Large intestine (tissue), 3 donors: Measurements from ENCODE around the gene CDK2AP2. TPM values are rescaled to one million over a fixed set of nuclear protein-coding genes. Genes with fewer than 3 reads are reported as not detected.

Source experiments
- DNase-seq, 2 donors: peaks; one replicate each; pipeline versions ENCODE4 v3.0.0 to v3.0.0-alpha.2; 2013
- H3K27ac ChIP-seq: one replicate; pipeline ENCODE4 v1.5.1; 2013; ENCODE audit warnings: low read length
- H3K27me3 ChIP-seq: 2 replicates; pipeline ENCODE4 v1.6.1; 2013; ENCODE audit warnings: low read length; ENCODE audit not compliant: control insufficient read depth, insufficient read depth
- H3K36me3 ChIP-seq: 2 replicates; pipeline ENCODE4 v1.6.1; 2013; ENCODE audit warnings: low read length; ENCODE audit not compliant: control insufficient read depth, insufficient read depth
- H3K4me1 ChIP-seq: one replicate; pipeline ENCODE4 v1.6.1; 2013; ENCODE audit warnings: low read length; ENCODE audit not compliant: control insufficient read depth, insufficient read depth
- H3K4me3 ChIP-seq: one replicate; pipeline ENCODE4 v1.5.1; 2013; ENCODE audit warnings: low read length
- H3K9me3 ChIP-seq: one replicate; pipeline ENCODE4 v1.6.1; 2013; ENCODE audit warnings: mild to moderate bottlenecking, low read depth, low read length, moderate library complexity; ENCODE audit not compliant: control insufficient read depth
- WGBS: methylation state at CpG from one replicate; pipeline ENCODE4 v1.1.5; 2013; ENCODE audit warnings: low lambda C conversion rate; ENCODE audit not compliant: insufficient coverage; 5-methylcytosine and 5-hydroxymethylcytosine counted together
- polyA plus RNA-seq: library from polyadenylated mRNA; unstranded; fragments of 120-200 nt; gene quantifications from one replicate; pipeline ENCODE4 v1.2.1, GENCODE V29; 2013

The CDK2AP2 gene
- polyA plus RNA-seq, 1 donor, result 105 TPM

- peak; percentile 53 to 82 for DNase-seq
- H3K27me3 ChIP-seq, result peaks cover 3% of the 10 kb centered on the region
- H3K36me3 ChIP-seq, result peaks cover 28% of the 10 kb centered on the region
- WGBS, result no CpG with 5 or more reads among the region's 58 CpGs
- peak within 1 kb of the TSS; percentile 94 for H3K27ac ChIP-seq
- peaks cover 48% of the 10 kb centered on the region for H3K4me1 ChIP-seq
- H3K4me3 ChIP-seq, result peak within 1 kb of the TSS; percentile 84
- no peaks in the 10 kb centered on the region for H3K9me3 ChIP-seq
These were observed 2.9 kb downstream of the CDK2AP2 start, which contains the start of gene PITPNM1 for GRCh38 chr11:67504950-67505581. PITPNM1 (minus strand) TSS chr11:67505363; CDS start chr11:67504180, 1,183 bp downstream.

- peaks cover 34% of the 10 kb centered on the region for H3K36me3 ChIP-seq
- peaks cover 40% of the 10 kb centered on the region for H3K4me1 ChIP-seq
- peak in 1 of 2 donors; percentile 51 for DNase-seq
- peaks cover 3% of the 10 kb centered on the region for H3K27me3 ChIP-seq
- peak overlapping the region; percentile 88 for H3K27ac ChIP-seq
- H3K4me3 ChIP-seq, result peak overlapping the region; percentile 84
- WGBS, result no CpG with 5 or more reads among the region's 101 CpGs
- no peaks in the 10 kb centered on the region for H3K9me3 ChIP-seq
These were observed 3.7 kb downstream of the CDK2AP2 start for GRCh38 chr11:67504005-67504949.

- Histone ChIP-seq H3K27me3 (peaks cover 3% of the 10 kb centered on the region), H3K4me1 (peaks cover 34% of the 10 kb centered on the region), H3K36me3 (peaks cover 43% of the 10 kb centered on the region), H3K27ac (no peak overlapping the region), H3K9me3 (no peaks in the 10 kb centered on the region), H3K4me3 (peak overlapping the region; percentile 41)
- no CpG with 5 or more reads among the region's 19 CpGs for WGBS
- DNase-seq, result no peak
These were observed 4.6 kb downstream of the CDK2AP2 start for GRCh38 chr11:67503119-67504004.

GRCh38 chr11:67502328-67502979, 5.5 kb downstream of the CDK2AP2 start:
- DNase-seq, result no peak
- no peak overlapping the region for H3K27ac ChIP-seq

GRCh38 chr11:67501854-67502253, 6.1 kb downstream of the CDK2AP2 start:
- peaks cover 52% of the 10 kb centered on the region for H3K36me3 ChIP-seq
- peaks cover 3% of the 10 kb centered on the region for H3K27me3 ChIP-seq
- H3K27ac ChIP-seq, result no peak overlapping the region
- H3K4me1 ChIP-seq, result peaks cover 25% of the 10 kb centered on the region
- DNase-seq, result no peak
- H3K4me3 ChIP-seq, result no peak overlapping the region
- H3K9me3 ChIP-seq, result no peaks in the 10 kb centered on the region
- no CpG with 5 or more reads among the region's 18 CpGs for WGBS

More at GRCh38 chr11:67502328-67502979, 5.5 kb downstream of the CDK2AP2 start:
- WGBS, result 100% methylated on average over 1 of the region's 18 CpGs
- H3K4me1 ChIP-seq, result peaks cover 31% of the 10 kb centered on the region
- peaks cover 52% of the 10 kb centered on the region for H3K36me3 ChIP-seq
- no peaks in the 10 kb centered on the region for H3K9me3 ChIP-seq
- H3K4me3 ChIP-seq, result no peak overlapping the region
- H3K27me3 ChIP-seq, result peaks cover 3% of the 10 kb centered on the region

GRCh38 chr11:67500831-67501715, 6.9 kb downstream of the CDK2AP2 start:
- no peak for DNase-seq
- peaks cover 53% of the 10 kb centered on the region for H3K36me3 ChIP-seq
- WGBS, result 100% methylated on average over 3 of the region's 9 CpGs

GRCh38 chr11:67500484-67500821, 7.5 kb downstream of the CDK2AP2 start:
- no CpG with 5 or more reads among the region's 1 CpG for whole genome bisulfite sequencing
- Histone ChIP-seq H3K27me3 (peaks cover 3% of the 10 kb centered on the region), H3K27ac (no peak overlapping the region), H3K36me3 (peaks cover 58% of the 10 kb centered on the region), H3K4me3 (no peak overlapping the region), H3K9me3 (no peaks in the 10 kb centered on the region), H3K4me1 (peaks cover 12% of the 10 kb centered on the region)
- DNase-seq, result no peak

More at GRCh38 chr11:67500831-67501715, 6.9 kb downstream of the CDK2AP2 start:
- H3K4me3 ChIP-seq, result no peak overlapping the region
- H3K27ac ChIP-seq, result no peak overlapping the region
- peaks cover 3% of the 10 kb centered on the region for H3K27me3 ChIP-seq
- H3K9me3 ChIP-seq, result no peaks in the 10 kb centered on the region
- H3K4me1 ChIP-seq, result peaks cover 18% of the 10 kb centered on the region

- Histone ChIP-seq H3K4me3 (no peak overlapping the region), H3K36me3 (peaks cover 63% of the 10 kb centered on the region), H3K4me1 (peaks cover 10% of the 10 kb centered on the region), H3K27ac (no peak overlapping the region), H3K9me3 (peaks cover 2% of the 10 kb centered on the region), H3K27me3 (peaks cover 3% of the 10 kb centered on the region)
- DNase-seq, result no peak
- no CpG with 5 or more reads among the region's 26 CpGs for WGBS
These were observed 8.0 kb downstream of the CDK2AP2 start for GRCh38 chr11:67499808-67500483.
